Sigmoid colon (tissue), 4 donors: Measurements from ENCODE around the gene SIRT5.

Source experiments
- EP300 ChIP-seq, 4 donors: sonication (generic); formaldehyde crosslinking; IDR thresholded peaks; one replicate each; pipeline ENCODE4 v1.6.1; 2017; ENCODE audit warnings: antibody characterized with exemption in 4 of 4
- POLR2A ChIP-seq, 2 donors: fragments of 450-650 bp; IDR thresholded peaks; one replicate each; pipeline ENCODE4 v1.6.1; 2016; ENCODE audit warnings: antibody characterized with exemption in 2 of 2, mild to moderate bottlenecking in 2 of 2, moderate library complexity in 2 of 2
- POLR2AphosphoS5 ChIP-seq, 4 donors: sonication (generic); formaldehyde crosslinking; IDR thresholded peaks; one replicate each; pipeline ENCODE4 v1.6.1; 2017; ENCODE audit warnings: antibody characterized with exemption in 4 of 4
- TF ChIP-seq, protein P1 (sequence below), 4 experiments: fragments of 450-650 bp in 3 of 4; fragments of 200-600 bp in 1 of 4; IDR thresholded peaks; one replicate each; pipeline ENCODE4 v1.5.1; 2016 to 2019; ENCODE audit warnings: antibody characterized with exemption in 4 of 4, mild to moderate bottlenecking in 3 of 4, moderate library complexity in 2 of 4

DNA sequence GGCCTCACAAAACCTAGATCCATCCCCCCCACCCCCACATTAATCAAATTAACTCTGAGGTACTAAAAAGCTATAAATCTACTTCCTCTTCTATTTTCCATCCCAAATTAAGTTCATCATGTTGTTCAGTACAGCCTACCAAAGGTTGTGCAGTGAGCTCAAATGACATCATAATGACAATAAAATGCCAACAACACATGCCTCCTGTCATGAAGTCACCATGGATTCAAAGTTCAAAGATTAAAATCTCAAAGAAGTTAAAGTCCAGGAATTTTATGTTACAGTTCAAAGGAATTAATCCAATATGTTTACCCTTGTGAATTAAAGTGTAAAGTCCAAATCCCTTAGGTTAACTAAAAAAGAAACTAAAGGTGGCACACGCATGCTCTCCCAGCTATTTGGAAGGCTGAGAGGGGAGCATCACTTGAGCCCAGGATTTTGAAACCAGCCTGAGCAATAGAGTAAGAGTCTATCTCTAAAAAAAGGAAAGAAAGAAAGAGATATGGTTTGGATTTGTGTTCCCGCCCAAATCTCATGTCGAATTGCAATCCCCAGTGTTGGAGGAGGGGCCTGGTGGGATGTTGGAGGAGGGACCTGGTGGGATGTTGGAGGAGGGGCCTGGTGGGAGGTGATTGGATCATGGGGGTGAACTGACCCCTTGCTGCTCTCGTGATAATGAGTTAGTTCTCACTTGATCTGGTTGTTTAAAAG is 25.7 kb upstream of the SIRT5 start:
- TF ChIP-seq, protein P1, sequence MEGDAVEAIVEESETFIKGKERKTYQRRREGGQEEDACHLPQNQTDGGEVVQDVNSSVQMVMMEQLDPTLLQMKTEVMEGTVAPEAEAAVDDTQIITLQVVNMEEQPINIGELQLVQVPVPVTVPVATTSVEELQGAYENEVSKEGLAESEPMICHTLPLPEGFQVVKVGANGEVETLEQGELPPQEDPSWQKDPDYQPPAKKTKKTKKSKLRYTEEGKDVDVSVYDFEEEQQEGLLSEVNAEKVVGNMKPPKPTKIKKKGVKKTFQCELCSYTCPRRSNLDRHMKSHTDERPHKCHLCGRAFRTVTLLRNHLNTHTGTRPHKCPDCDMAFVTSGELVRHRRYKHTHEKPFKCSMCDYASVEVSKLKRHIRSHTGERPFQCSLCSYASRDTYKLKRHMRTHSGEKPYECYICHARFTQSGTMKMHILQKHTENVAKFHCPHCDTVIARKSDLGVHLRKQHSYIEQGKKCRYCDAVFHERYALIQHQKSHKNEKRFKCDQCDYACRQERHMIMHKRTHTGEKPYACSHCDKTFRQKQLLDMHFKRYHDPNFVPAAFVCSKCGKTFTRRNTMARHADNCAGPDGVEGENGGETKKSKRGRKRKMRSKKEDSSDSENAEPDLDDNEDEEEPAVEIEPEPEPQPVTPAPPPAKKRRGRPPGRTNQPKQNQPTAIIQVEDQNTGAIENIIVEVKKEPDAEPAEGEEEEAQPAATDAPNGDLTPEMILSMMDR (IDR thresholded peaks at IDR 0.05), result no peak
- TF ChIP-seq POLR2A (IDR thresholded peaks at IDR 0.05) (no peak), POLR2AphosphoS5 (IDR thresholded peaks at IDR 0.05) (no peak), EP300 (IDR thresholded peaks at IDR 0.05) (no peak)
